Measurements from ENCODE around the gene PALM.

DNA sequence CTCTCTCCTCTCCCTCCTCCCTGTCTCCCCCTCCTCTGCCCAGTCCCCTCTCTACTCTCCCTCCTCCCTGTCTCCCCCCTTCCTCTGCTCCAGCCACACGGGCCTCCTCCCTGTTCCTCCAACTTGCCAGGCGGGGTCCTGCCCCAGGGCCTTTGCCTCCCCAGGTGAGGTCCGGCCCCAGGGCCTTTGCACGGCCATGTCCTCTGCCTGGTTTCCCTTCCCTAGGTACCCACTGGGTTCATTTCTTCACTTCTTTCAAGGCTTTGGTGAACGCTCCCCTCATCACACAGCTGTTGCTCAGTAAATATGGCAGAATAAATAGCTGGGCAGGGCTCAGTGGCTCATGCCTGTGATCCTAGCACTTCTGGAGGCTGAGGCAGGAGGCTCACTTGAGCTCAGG lies 63.3 kb downstream of the PALM start:
- TF ChIP-seq, protein P1, sequence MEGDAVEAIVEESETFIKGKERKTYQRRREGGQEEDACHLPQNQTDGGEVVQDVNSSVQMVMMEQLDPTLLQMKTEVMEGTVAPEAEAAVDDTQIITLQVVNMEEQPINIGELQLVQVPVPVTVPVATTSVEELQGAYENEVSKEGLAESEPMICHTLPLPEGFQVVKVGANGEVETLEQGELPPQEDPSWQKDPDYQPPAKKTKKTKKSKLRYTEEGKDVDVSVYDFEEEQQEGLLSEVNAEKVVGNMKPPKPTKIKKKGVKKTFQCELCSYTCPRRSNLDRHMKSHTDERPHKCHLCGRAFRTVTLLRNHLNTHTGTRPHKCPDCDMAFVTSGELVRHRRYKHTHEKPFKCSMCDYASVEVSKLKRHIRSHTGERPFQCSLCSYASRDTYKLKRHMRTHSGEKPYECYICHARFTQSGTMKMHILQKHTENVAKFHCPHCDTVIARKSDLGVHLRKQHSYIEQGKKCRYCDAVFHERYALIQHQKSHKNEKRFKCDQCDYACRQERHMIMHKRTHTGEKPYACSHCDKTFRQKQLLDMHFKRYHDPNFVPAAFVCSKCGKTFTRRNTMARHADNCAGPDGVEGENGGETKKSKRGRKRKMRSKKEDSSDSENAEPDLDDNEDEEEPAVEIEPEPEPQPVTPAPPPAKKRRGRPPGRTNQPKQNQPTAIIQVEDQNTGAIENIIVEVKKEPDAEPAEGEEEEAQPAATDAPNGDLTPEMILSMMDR (conservative IDR thresholded peaks at IDR 0.05; ENCODE audit: low read depth, low read length): no peak
- TF ChIP-seq EZH2 (IDR thresholded peaks at IDR 0.05; ENCODE audit: low read length, unreplicated experiment): no peak
- TF ChIP-seq EZH2phosphoT487 (IDR thresholded peaks at IDR 0.05; ENCODE audit: borderline replicate concordance, low read length): no peak

Data from PC-3 (cell line).